Activated T-helper 2 cell treated with anti-CD3 and anti-CD28 coated beads, Interferon-gamma antibody, Interleukin-2, Interleukin-4, amounts not matched to agents 10 μg/mL and 5 μg/mL and 100 μg/mL, durations not matched to agents 14 hours and 24 hours and 36 hours (primary cell): ENCODE results near the gene KRT222. TPM values are rescaled to one million over a fixed set of nuclear protein-coding genes. Genes with fewer than 3 reads are reported as not detected.

Source experiments
- DNase-seq: peaks from one replicate; pipeline ENCODE4 v3.0.0; 2021; ENCODE audit warnings: low spot score
- H3K27ac Mint-ChIP-seq: one replicate; pipeline ENCODE4 v1.8.0; 2021; ENCODE audit warnings: mixed read lengths
- H3K27me3 Mint-ChIP-seq: one replicate; pipeline ENCODE4 v1.8.0; 2021; ENCODE audit warnings: low read depth, mixed read lengths
- H3K36me3 Mint-ChIP-seq: one replicate; pipeline ENCODE4 v1.8.0; 2021; ENCODE audit warnings: low read depth, mixed read lengths
- H3K4me1 Mint-ChIP-seq: one replicate; pipeline ENCODE4 v1.8.0; 2021; ENCODE audit warnings: low read depth, mixed read lengths
- H3K4me3 Mint-ChIP-seq: one replicate; pipeline ENCODE4 v1.8.0; 2021; ENCODE audit warnings: low read depth, mild to moderate bottlenecking, moderate library complexity, mixed read lengths
- H3K9me3 Mint-ChIP-seq: one replicate; pipeline ENCODE4 v1.8.0; 2021; ENCODE audit warnings: mixed read lengths
- intact Hi-C: fragments of 100-400 bp; cut with micrococcal nuclease; formaldehyde crosslinking; loops from one replicate; pipeline ENCODE4 v1.15.1; 2023
- total RNA-seq: library from RNA; stranded (reverse); gene quantifications from 2 replicates; pipeline ENCODE4 v1.2.3, GENCODE V29; 2022

Gene KRT222
- total RNA-seq, 1 donor from 2014 or later = 0.43 TPM

DNA sequence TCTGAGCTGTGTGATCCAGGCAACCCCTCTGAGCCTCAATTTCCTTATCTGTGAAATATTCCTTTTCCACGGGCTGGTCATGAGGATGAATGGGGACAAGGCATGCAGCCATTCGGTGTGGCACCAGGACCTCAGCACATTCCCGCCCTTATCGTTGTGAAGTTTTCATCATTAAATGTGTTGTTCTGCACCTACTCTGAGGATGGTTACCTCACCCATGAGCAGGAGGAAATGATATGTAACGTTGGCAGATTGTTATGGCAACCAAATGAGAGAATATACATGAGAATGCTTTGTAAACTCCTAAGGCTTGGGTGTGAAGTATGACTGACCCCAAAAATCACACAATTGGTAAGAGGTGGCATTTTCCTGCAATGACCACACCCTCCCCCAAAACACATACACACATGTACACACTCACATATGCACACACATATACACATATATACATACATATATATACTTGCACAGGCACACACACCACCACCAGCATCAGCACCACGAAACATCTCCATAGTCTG is 56.9 kb downstream of the KRT222 start:
- peak overlapping the region; percentile 80 for H3K27ac Mint-ChIP-seq
- H3K36me3 Mint-ChIP-seq = peaks cover 5% of the 10 kb centered on the region
- peaks cover 89% of the 10 kb centered on the region for H3K4me1 Mint-ChIP-seq
- H3K27me3 Mint-ChIP-seq = no peaks in the 10 kb centered on the region
- peak overlapping the region; percentile 14 for H3K4me3 Mint-ChIP-seq
- intact Hi-C loops = loop anchor here (1.0 kb wide), 1 partner anchor 10 kb away; no protein-coding TSS in a partner anchor
- DNase-seq = no peak
- no peaks in the 10 kb centered on the region for H3K9me3 Mint-ChIP-seq

DNA sequence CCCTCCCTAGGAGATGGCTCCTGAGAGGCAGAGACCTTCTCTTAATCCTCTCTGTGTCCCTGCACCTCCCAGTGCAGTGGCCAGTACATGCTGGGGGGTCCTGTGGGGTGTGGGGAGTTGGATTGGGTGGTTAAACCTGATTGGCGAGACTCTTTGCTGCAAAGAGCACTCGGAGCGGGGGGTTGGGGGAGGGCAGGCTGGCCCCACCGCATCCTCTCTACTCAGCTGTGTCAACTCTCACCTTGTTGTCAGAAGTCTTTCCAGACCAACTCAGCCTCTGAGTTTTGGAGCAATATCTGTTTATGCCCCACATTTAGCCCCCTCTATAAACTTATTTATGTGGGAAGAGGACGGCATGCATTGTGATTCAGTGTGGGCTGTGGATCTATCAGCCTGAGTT is 57.3 kb downstream of the KRT222 start:
- H3K36me3 Mint-ChIP-seq = peaks cover 10% of the 10 kb centered on the region
- no peaks in the 10 kb centered on the region for H3K27me3 Mint-ChIP-seq
- no peaks in the 10 kb centered on the region for H3K9me3 Mint-ChIP-seq
- H3K4me1 Mint-ChIP-seq = peaks cover 89% of the 10 kb centered on the region
- peak overlapping the region; percentile 80 for H3K27ac Mint-ChIP-seq
- no peak for DNase-seq
- H3K4me3 Mint-ChIP-seq = no peak overlapping the region
- intact Hi-C loops = loop anchor here (1.0 kb wide), 1 partner anchor 9 kb away; no protein-coding TSS in a partner anchor

DNA sequence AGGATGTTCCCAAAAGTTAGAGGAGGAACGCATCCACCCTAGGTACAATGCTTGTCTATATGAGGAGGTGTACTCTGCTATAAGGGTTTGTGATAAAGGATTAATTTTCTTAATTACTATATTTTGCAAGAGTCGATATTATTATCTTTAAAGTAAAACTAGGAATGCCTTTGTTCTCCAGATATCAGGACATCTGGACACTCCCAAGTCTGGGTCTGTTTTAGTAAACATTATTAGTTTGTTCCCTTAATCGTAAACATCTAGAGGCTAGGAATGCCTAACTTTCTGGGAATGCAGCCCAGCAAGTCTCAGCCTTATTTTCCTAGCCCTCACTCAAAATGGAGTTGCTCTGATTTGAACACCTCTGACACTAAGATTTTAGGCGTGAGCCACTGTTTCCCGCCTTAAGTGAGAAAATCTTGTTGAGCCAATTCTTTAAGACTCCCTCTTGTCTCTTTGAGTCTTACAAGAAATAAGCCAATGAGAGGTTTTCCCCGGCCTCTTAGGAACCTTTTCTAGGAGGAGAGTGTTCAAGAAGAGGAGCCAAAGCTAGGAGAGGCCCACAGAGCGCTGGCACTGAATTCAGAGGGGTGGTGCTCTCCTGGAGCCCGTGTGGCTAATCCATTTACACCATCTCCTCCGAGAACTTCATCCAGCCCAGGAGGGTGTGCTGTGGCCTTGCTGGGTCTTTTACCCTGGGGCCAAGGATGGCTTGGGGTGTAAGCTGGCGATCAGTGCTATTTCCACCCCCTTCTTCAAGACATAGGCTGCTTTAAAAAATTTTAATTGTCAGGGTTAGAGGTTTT is 58.2 kb downstream of the KRT222 start:
- Mint-ChIP-seq H3K9me3 (no peaks in the 10 kb centered on the region), H3K4me1 (peaks cover 91% of the 10 kb centered on the region), H3K4me3 (no peak overlapping the region), H3K27ac (peak overlapping the region; percentile 48), H3K36me3 (peaks cover 12% of the 10 kb centered on the region), H3K27me3 (no peaks in the 10 kb centered on the region)
- intact Hi-C loops = no loop called here
- DNase-seq = no peak

DNA sequence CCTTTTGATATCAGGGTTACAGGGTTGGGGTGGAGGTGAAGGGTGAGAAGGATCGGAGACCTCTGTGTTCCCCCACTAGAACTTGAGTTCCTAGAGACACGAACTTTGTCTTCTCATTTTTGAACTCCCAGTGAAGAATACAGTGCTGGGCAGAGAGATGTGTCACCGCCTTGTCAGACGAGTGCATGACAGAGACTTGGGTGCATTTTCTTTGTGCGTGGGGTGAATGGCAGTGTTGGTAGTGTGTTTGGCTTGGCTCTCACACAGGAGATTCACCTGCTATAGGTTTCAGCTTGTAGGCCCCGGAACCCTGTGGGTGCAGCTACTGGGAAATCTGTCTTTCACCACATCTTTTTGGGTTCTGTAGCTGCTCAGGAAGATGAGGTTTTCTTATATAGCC is 59.7 kb downstream of the KRT222 start:
- H3K27ac Mint-ChIP-seq = peak overlapping the region; percentile 87

More for the DNA sequence above, 59.7 kb downstream of the KRT222 start:
- H3K4me3 Mint-ChIP-seq = peak overlapping the region; percentile 28
- H3K4me1 Mint-ChIP-seq = peaks cover 93% of the 10 kb centered on the region
- DNase-seq = no peak
- H3K27me3 Mint-ChIP-seq = no peaks in the 10 kb centered on the region
- intact Hi-C loops = loop anchor here (1.0 kb wide), 1 partner anchor 28 kb away; no protein-coding TSS in a partner anchor
- no peaks in the 10 kb centered on the region for H3K9me3 Mint-ChIP-seq
- H3K36me3 Mint-ChIP-seq = peaks cover 12% of the 10 kb centered on the region

Other genes with a start within 250 kb of the KRT222 start
- gene TOP2A, start 247.3 kb downstream of the KRT222 start, total RNA-seq = 193 and 199 TPM in 2 replicates
- 54.6 and 59.3 TPM in 2 replicates for gene IGFBP4, start 221.7 kb downstream of the KRT222 start, total RNA-seq
- gene TNS4, start 163.6 kb downstream of the KRT222 start, total RNA-seq = 8.7 and 9.0 TPM in 2 replicates
- gene CCR7, start 99.7 kb downstream of the KRT222 start, total RNA-seq = 367 and 374 TPM in 2 replicates
- 126 and 131 TPM in 2 replicates for gene SMARCE1, start 17.4 kb downstream of the KRT222 start, total RNA-seq
- not detected in 2 replicates for gene KRT24, start 38.6 kb upstream of the KRT222 start, total RNA-seq
- not detected in 2 replicates for gene KRT25, start 90.2 kb upstream of the KRT222 start, total RNA-seq
- not detected in 2 replicates for gene KRT26, start 107.0 kb upstream of the KRT222 start, total RNA-seq
- gene KRT27, start 117.4 kb upstream of the KRT222 start, total RNA-seq = not detected in 2 replicates
- gene KRT28, start 134.8 kb upstream of the KRT222 start, total RNA-seq = not detected in 2 replicates
- 27.8 and 29.1 TPM in 2 replicates for gene KRT10, start 157.4 kb upstream of the KRT222 start, total RNA-seq
- not detected in 2 replicates for gene KRT12, start 202.0 kb upstream of the KRT222 start, total RNA-seq
- not detected in 2 replicates for gene KRT20, start 220.1 kb upstream of the KRT222 start, total RNA-seq